Measurements from ENCODE around the gene WNT7B.

The WNT7B gene

DNA sequence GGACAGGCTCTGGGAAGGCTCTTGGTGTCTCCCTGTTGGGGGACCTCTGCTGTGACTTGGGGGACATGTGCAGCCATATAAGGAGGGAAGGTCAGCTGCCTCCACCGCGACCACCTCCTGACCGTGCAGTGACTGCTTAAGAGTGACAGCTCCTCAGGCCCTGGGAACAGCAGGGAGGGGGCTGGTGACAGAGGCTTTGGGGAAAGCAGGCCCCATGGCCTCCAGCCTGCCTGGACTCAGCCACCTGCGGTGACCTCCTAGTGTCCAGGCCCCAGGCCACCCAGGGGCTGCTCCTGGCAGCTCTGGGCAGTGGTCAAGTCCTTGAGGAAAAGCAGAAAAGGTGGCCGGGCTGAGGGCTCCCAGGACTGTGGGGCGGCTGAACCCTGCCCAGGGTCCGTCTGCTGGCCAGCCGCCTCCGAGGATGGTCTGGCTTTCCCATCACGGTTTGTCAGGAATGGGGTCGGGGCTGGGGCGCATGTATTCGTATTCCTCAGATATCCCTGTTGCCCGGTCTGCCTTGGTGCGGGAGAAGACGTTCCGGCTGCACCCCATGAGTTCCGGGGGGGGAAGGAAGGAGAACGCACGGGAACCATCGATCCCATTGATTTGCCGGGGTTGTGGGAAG lies 96.8 kb downstream of the WNT7B start:
- H3K4me3 ChIP-seq (ENCODE audit: low read length) = no peak overlapping the region
- peaks cover 67% of the 10 kb centered on the region for H3K27me3 ChIP-seq (ENCODE audit: control insufficient read depth, insufficient read depth, low read length)
- H3K9ac ChIP-seq (ENCODE audit: low read length) = no peak overlapping the region
- no peaks in the 10 kb centered on the region for H3K36me3 ChIP-seq (ENCODE audit: control insufficient read depth, insufficient read depth, low read length)
- no peaks in the 10 kb centered on the region for H3K4me1 ChIP-seq (ENCODE audit: control insufficient read depth, insufficient read depth, low read length)
- H3K9me3 ChIP-seq (ENCODE audit: control insufficient read depth, low read length) = no peaks in the 10 kb centered on the region

DNA sequence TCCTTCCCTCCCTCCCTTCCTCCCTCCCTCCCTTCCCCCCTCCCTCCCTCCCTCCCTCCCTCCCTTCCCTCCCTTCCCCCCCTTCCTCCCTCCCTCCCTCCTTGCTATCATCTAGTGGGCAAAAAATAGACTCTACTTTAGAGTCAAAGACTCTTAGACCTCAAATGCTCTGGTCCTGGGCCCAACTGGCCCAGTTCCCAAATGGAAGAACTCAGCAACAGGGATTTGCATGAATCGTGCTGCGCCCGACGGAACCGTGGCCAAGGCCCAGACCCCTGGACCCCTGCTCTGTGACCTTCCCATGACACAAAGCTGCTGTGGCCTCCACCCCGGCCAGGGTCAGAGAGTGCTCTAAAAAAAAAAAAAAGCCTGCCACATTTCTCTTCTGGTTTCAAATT lies 97.4 kb downstream of the WNT7B start:
- Histone ChIP-seq H3K27me3 (ENCODE audit: control insufficient read depth, insufficient read depth, low read length) (peaks cover 65% of the 10 kb centered on the region), H3K4me3 (ENCODE audit: low read length) (no peak overlapping the region), H3K36me3 (ENCODE audit: control insufficient read depth, insufficient read depth, low read length) (no peaks in the 10 kb centered on the region), H3K4me1 (ENCODE audit: control insufficient read depth, insufficient read depth, low read length) (no peaks in the 10 kb centered on the region), H3K9me3 (ENCODE audit: control insufficient read depth, low read length) (no peaks in the 10 kb centered on the region), H3K9ac (ENCODE audit: low read length) (no peak overlapping the region)

DNA sequence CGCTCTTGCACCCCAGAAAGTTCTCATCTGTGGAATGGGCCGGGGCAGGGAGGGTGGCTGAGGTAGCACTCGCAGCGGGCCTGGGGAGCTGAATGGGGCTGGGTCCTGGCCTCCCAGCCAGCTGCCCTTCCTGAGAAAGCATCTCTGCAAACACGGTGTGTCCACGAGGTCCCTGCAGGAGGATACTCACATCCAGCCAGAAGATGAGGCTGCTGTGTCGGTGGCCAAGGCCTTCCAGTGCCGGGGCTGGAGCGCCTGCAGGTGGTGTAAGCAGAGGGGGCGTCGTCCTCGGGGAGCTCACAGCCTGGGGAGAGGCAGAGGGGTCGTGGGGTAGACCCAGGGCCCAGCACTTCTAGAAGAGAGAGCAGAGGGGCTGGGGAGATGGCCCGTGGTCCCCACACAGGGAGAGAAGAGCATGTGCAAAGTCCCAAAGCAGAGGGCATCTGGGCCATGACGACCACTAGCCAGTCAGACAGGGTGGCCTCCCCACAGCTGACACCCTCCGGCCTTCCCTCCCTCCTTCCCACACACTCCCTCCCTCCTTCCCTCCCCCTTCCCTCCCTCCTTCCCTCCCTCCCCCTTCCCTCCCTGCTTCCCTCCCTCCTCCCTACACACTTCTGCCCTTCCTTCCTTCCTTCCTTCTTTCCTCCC lies 97.9 kb downstream of the WNT7B start:
- Histone ChIP-seq H3K36me3 (ENCODE audit: control insufficient read depth, insufficient read depth, low read length) (no peaks in the 10 kb centered on the region), H3K4me1 (ENCODE audit: control insufficient read depth, insufficient read depth, low read length) (no peaks in the 10 kb centered on the region), H3K4me3 (ENCODE audit: low read length) (no peak overlapping the region), H3K27me3 (ENCODE audit: control insufficient read depth, insufficient read depth, low read length) (peaks cover 64% of the 10 kb centered on the region), H3K9ac (ENCODE audit: low read length) (no peak overlapping the region), H3K9me3 (ENCODE audit: control insufficient read depth, low read length) (no peaks in the 10 kb centered on the region)

DNA sequence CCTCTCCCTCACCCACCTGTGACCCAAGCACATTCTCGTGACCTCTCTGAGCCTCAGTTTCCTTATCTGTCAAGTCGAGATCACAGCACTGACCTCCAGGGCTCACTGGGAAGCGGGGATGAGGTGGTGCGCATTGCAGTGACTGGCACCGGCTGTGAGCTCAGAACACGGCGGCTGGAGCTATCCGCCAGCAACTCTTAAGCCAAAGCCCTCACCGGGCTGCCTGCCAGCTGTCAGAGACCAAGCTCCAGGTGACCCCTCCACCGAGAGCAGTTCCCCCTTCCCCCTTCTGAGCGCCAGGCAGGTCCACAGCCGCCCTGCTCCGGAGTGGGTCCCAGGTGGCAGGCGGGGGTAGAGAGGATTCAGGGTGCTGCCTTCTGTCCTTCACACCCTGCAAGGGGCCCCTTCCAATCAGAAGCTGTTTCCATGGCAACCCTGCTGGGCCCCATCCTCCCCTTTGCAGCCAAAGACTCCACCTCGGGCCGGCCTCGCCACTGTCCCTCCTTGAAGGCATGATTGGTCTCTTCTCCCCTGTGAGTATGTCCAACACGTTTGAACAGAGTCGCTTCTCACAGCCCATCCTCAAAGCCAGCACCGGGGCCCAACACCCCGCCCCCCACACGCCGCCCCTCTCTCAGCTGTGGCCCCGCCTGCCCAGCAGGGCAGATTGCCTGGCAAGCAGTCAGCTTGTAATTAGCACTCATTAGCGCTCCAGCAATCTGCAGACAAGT lies 98.7 kb downstream of the WNT7B start:
- Histone ChIP-seq H3K36me3 (ENCODE audit: control insufficient read depth, insufficient read depth, low read length) (no peaks in the 10 kb centered on the region), H3K9ac (ENCODE audit: low read length) (no peak overlapping the region), H3K4me1 (ENCODE audit: control insufficient read depth, insufficient read depth, low read length) (no peaks in the 10 kb centered on the region), H3K27me3 (ENCODE audit: control insufficient read depth, insufficient read depth, low read length) (peaks cover 61% of the 10 kb centered on the region), H3K4me3 (ENCODE audit: low read length) (no peak overlapping the region), H3K9me3 (ENCODE audit: control insufficient read depth, low read length) (no peaks in the 10 kb centered on the region)

DNA sequence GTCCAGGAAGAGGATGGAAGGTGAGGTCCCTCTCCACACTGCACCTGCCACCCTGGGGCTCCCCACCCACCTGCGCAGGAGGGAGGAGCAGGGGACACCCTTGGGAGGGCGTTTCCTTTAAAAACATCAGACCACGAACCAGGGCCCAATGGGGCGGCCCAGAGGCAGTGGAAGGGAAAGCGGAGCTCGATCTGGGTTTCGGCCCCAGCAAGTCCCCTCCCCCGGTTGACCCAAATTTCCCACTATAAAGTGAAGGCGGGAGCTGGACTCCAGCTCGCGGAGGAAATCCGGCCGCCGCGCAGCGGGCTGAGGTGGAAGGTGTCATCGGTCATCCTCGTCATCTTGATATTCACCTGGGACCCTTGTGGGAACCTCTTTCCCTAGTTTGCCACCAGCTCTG lies 99.3 kb downstream of the WNT7B start:
- no peak overlapping the region for H3K9ac ChIP-seq (ENCODE audit: low read length)
- H3K4me3 ChIP-seq (ENCODE audit: low read length) = no peak overlapping the region
- H3K36me3 ChIP-seq (ENCODE audit: control insufficient read depth, insufficient read depth, low read length) = no peaks in the 10 kb centered on the region
- H3K4me1 ChIP-seq (ENCODE audit: control insufficient read depth, insufficient read depth, low read length) = no peaks in the 10 kb centered on the region
- H3K27me3 ChIP-seq (ENCODE audit: control insufficient read depth, insufficient read depth, low read length) = peaks cover 59% of the 10 kb centered on the region
- no peaks in the 10 kb centered on the region for H3K9me3 ChIP-seq (ENCODE audit: control insufficient read depth, low read length)

DNA sequence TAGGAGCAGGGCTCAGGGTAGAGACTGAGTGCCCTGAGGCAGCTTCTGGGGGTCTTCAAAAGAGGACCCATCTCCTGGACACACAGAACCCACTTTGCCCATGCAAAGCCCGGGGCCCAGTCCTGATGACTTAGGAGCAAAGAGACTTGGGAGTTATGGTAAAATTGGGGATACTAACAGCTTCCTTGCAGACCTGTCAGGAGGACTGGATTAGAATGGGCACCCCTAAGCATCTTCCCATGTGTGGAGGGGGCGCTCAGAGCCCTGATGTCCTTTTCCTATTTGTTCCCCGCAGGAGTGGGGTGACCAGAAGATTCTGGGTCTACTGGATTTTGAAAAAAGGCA lies 100.0 kb downstream of the WNT7B start:
- Histone ChIP-seq H3K9me3 (ENCODE audit: control insufficient read depth, low read length) (no peaks in the 10 kb centered on the region), H3K4me1 (ENCODE audit: control insufficient read depth, insufficient read depth, low read length) (no peaks in the 10 kb centered on the region), H3K4me3 (ENCODE audit: low read length) (no peak overlapping the region), H3K36me3 (ENCODE audit: control insufficient read depth, insufficient read depth, low read length) (no peaks in the 10 kb centered on the region), H3K9ac (ENCODE audit: low read length) (no peak overlapping the region), H3K27me3 (ENCODE audit: control insufficient read depth, insufficient read depth, low read length) (peaks cover 52% of the 10 kb centered on the region)

DNA sequence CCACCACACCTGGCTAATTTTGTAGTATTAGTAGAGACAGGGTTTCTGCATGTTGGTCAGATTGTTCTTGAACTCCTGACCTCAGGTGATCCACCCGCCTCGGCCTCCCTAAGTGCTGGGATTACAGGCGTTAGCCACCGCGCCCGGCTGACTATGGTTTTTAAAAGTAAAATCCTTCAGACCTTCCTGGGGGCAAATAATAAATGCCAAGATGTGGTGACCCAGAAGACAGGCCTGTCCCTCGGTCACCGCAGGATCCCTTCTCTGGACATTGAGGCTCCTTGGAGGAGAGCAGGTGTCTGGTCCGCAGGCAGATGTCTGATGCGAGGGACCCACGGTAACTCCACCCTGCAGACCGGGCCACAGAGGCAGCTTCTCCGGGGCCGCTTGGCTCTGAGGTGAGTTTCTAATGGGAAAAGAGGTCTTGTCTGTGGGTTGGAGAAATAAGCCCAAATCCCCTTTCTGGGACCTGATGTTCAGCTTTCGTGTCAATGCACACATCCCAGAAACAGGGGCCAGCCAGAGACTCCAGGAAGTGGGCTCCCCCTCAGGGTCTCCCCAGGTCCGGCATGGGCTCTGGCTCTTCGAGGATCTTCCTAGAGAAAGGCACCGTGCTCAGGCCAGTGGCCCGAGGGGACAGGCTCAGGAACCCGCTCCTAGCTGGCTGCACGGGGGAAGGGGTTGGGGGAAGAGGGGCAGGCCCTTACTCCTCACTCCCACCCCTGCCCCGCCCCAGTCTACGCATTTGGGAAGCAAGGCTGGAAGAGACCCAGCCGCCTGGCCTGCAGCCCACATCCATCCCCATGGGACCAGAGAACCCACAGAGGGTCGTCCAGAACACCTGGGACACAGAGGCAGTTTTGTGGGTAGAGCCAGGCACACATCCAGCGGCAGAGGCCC lies 100.6 kb downstream of the WNT7B start:
- no peaks in the 10 kb centered on the region for H3K4me1 ChIP-seq (ENCODE audit: control insufficient read depth, insufficient read depth, low read length)
- H3K4me3 ChIP-seq (ENCODE audit: low read length) = no peak overlapping the region
- peaks cover 47% of the 10 kb centered on the region for H3K27me3 ChIP-seq (ENCODE audit: control insufficient read depth, insufficient read depth, low read length)
- H3K36me3 ChIP-seq (ENCODE audit: control insufficient read depth, insufficient read depth, low read length) = no peaks in the 10 kb centered on the region
- no peak overlapping the region for H3K9ac ChIP-seq (ENCODE audit: low read length)
- H3K9me3 ChIP-seq (ENCODE audit: control insufficient read depth, low read length) = no peaks in the 10 kb centered on the region

DNA sequence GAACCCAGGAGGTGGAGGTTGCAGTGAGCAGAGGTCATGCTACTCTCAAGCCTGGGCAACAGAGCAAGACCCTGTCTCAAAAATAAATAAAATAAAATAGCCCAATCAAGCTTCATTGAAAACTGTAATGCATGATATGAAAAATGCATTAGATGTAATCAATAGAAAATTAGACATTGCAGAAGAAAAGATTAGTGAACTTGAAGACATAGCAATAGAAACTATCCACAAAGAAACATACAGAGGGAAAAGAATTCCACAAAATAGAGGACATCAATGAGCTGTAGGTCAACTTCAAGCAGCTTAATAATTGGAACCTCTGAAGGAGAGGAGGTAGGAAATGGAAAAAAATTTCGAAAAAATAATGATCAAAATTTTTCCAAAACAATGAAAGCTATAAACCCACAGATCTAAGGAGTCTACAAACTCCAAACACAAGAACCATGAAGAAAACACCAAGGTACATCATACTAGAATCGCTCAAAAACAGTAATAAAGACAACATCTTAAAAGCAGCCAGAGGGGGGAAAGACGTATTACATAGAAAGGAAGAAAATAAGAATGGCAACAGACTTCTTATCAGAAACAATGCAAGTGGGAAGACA lies 104.2 kb downstream of the WNT7B start:
- H3K9me3 ChIP-seq (ENCODE audit: control insufficient read depth, low read length) = no peaks in the 10 kb centered on the region
- no peak overlapping the region for H3K4me3 ChIP-seq (ENCODE audit: low read length)
- H3K27me3 ChIP-seq (ENCODE audit: control insufficient read depth, insufficient read depth, low read length) = peaks cover 42% of the 10 kb centered on the region
- no peaks in the 10 kb centered on the region for H3K36me3 ChIP-seq (ENCODE audit: control insufficient read depth, insufficient read depth, low read length)
- H3K4me1 ChIP-seq (ENCODE audit: control insufficient read depth, insufficient read depth, low read length) = no peaks in the 10 kb centered on the region
- H3K9ac ChIP-seq (ENCODE audit: low read length) = no peak overlapping the region

DNA sequence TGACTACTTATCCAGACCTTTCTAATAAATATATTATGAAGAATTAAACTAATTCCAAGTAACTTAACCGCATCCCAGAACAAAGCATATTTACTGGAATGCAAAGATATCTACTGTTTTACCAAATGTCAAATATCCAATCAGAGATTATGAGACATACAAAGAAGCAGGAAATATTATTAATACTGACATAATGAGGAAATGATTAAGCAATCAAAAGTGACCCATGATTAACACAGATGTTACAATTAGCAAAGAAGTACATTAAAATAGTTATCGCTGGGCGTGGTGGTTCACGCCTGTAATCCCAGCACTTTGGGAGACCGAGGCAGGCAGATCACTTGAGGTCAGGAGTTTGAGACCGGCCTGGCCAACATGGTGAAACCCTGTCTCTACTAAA lies 105.2 kb downstream of the WNT7B start:
- Histone ChIP-seq H3K4me3 (ENCODE audit: low read length) (no peak overlapping the region), H3K27me3 (ENCODE audit: control insufficient read depth, insufficient read depth, low read length) (peaks cover 42% of the 10 kb centered on the region), H3K4me1 (ENCODE audit: control insufficient read depth, insufficient read depth, low read length) (peaks cover 9% of the 10 kb centered on the region)

More for the DNA sequence above, 105.2 kb downstream of the WNT7B start:
- H3K9me3 ChIP-seq (ENCODE audit: control insufficient read depth, low read length) = no peaks in the 10 kb centered on the region
- H3K36me3 ChIP-seq (ENCODE audit: control insufficient read depth, insufficient read depth, low read length) = no peaks in the 10 kb centered on the region
- no peak overlapping the region for H3K9ac ChIP-seq (ENCODE audit: low read length)
